PC-9 (cell line): ENCODE results near the gene PDZRN4. TPM values are rescaled to one million over a fixed set of nuclear protein-coding genes. Genes with fewer than 3 reads are reported as not detected.
A peak's percentile ranks its signal among the peaks of the same experiment; 100 is the strongest.

Experiments
- Bru-seq: library from RNA; stranded (reverse); fragments of 400-500 nt; gene quantifications from one replicate; lab custom pipeline; 2021; lab: Mats Ljungman, UMichigan
- BruChase-seq, 2 experiments: library from RNA; stranded (reverse); fragments of 400-500 nt; gene quantifications; one replicate each; lab custom pipeline; 2021; lab: Mats Ljungman, UMichigan
- BruUV-seq: library from RNA; stranded (reverse); fragments of 400-500 nt; replicated peaks from 2 replicates; lab custom pipeline; 2021; lab: Mats Ljungman, UMichigan
- CTCF ChIA-PET: fragments of 300-600 bp; sonication (Branson Sonifier 250); formaldehyde crosslinking; loops from one replicate; lab custom pipeline; 2022; ENCODE audit warnings: antibody characterized with exemption; lab: Charles Lee
- POLR2A ChIA-PET: fragments of 300-600 bp; sonication (Branson Sonifier 250); formaldehyde crosslinking; loops from one replicate; lab custom pipeline; 2022; ENCODE audit warnings: antibody characterized with exemption; ENCODE audit not compliant: unreplicated experiment; lab: Charles Lee
- DNase-seq, 2 experiments: peaks; one replicate each; pipeline versions ENCODE4 v3.0.0 to v3.0.0-alpha.2; 2015 to 2022; ENCODE audit warnings: mixed read lengths in 1 of 2
- H2AFZ ChIP-seq: fragments of 200-600 bp; sonication (generic); 2 replicates; pipeline ENCODE4 v1.8.1; 2017; ENCODE audit warnings: antibody characterized with exemption
- H3F3A ChIP-seq: fragments of 200-600 bp; sonication (generic); 2 replicates; pipeline ENCODE4 v1.8.1; 2017; ENCODE audit warnings: antibody characterized with exemption, mild to moderate bottlenecking, low read depth; ENCODE audit not compliant: insufficient read depth
- H3K27ac ChIP-seq: fragments of 200-600 bp; sonication (generic); 2 replicates; pipeline ENCODE4 v1.6.1; 2016; ENCODE audit warnings: mixed run types
- H3K27me3 ChIP-seq: fragments of 200-600 bp; sonication (generic); 2 replicates; pipeline ENCODE4 v1.6.1; 2016; ENCODE audit warnings: low read depth, mixed run types; ENCODE audit not compliant: insufficient read depth
- H3K36me3 ChIP-seq: fragments of 200-600 bp; sonication (generic); 2 replicates; pipeline ENCODE4 v1.6.1; 2016; ENCODE audit warnings: low read depth, mixed run types
- H3K4me1 ChIP-seq: fragments of 200-600 bp; sonication (generic); replicated peaks from 2 replicates; pipeline ENCODE4 v1.6.1; 2016; ENCODE audit warnings: mixed run types; ENCODE audit not compliant: insufficient read depth
- H3K4me2 ChIP-seq: fragments of 200-600 bp; sonication (generic); 2 replicates; pipeline ENCODE4 v1.6.1; 2017; ENCODE audit warnings: mixed run types
- H3K4me3 ChIP-seq: fragments of 200-600 bp; sonication (generic); 2 replicates; pipeline ENCODE4 v1.6.1; 2016; ENCODE audit warnings: mixed run types
- H3K79me2 ChIP-seq: fragments of 200-600 bp; sonication (generic); 2 replicates; pipeline ENCODE4 v1.6.1; 2017; ENCODE audit warnings: low read depth, mixed run types
- H3K9me2 ChIP-seq: fragments of 200-600 bp; sonication (generic); 2 replicates; pipeline ENCODE4 v1.8.1; 2017; ENCODE audit warnings: mild to moderate bottlenecking; ENCODE audit not compliant: insufficient read depth
- H3K9me3 ChIP-seq: fragments of 200-600 bp; sonication (generic); 2 replicates; pipeline ENCODE4 v1.8.1; 2016; ENCODE audit warnings: low read depth; ENCODE audit not compliant: insufficient read depth
- H4K20me1 ChIP-seq: fragments of 200-600 bp; sonication (generic); 2 replicates; pipeline ENCODE4 v1.8.1; 2017; ENCODE audit not compliant: insufficient read depth
- EZH2 ChIP-seq: fragments of 200-600 bp; sonication (generic); IDR thresholded peaks from 2 replicates; pipeline ENCODE4 v1.8.0; 2017; ENCODE audit warnings: antibody characterized with exemption, low read depth
- intact Hi-C: fragments of 100-400 bp; cut with micrococcal nuclease; formaldehyde crosslinking; loops from one replicate; pipeline ENCODE4 v1.10.0; 2022; ENCODE audit not compliant: unreplicated experiment
- long read RNA-seq: library from polyadenylated mRNA; stranded (forward); transcript quantifications from one replicate; pipeline ENCODE4 v2.0.0, GENCODE V29; 2022
- total RNA-seq: library from RNA; stranded (reverse); gene quantifications from 2 replicates; pipeline ENCODE4 v1.2.3, GENCODE V29; 2021
- TF ChIP-seq, protein P1 (sequence below): fragments of 200-600 bp; sonication (generic); conservative IDR thresholded peaks from 2 replicates; pipeline ENCODE4 v1.6.1; 2017; ENCODE audit warnings: mixed run types, antibody characterized with exemption, mild to moderate bottlenecking, moderate library complexity

PDZRN4 gene
- total RNA-seq: not detected in 2 replicates
- Bru-seq, nascent RNA: percentile 1 among the genes with signal in this experiment
- BruChase-seq, experiment 1, labeled RNA remaining after a 2-hour chase: percentile 3 among the genes with signal in this experiment
- not detected for BruChase-seq, experiment 2, labeled RNA remaining after a 6-hour chase
- long read RNA-seq: 0 reads

DNA sequence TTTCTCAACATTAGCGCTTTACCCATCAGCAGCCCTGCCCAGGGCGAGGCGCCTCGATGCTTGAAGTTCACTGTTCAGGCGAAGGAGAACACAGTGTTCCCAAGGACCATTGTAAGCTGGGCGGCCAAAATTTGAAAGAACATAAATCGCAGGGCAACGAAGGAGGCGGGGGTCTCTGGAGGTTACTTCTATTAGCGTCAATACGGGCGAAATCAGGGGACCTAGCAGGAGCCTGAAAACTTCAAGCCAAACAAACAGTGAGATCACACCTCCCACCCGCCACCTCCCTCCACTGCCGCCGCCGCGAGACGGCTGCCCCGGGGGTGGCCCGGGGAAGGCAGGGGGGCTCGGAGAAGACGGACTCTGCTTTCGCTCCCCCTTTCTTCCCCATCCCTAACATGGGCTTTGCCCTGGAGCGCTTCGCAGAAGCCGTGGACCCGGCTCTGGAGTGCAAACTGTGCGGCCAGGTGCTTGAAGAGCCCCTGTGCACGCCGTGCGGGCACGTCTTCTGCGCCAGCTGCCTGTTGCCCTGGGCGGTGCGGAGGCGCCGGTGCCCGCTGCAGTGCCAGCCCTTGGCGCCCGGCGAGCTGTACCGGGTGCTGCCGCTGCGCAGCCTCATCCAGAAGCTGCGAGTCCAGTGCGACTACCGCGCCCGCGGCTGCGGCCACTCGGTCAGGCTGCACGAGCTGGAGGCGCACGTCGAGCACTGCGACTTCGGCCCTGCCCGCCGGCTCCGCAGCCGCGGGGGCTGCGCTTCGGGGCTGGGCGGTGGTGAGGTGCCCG is at the start of gene PDZRN4:
Gene PDZRN4, plus strand, starts transcription at position 263 of the 783 bp plus-strand sequence.
- Histone ChIP-seq H2AFZ (no peak within 1 kb of the TSS), H3K79me2 (no peaks in the 10 kb centered on the region), H3K27ac (no peak within 1 kb of the TSS), H3K4me1 (no peaks in the 10 kb centered on the region), H3K4me2 (no peak within 1 kb of the TSS), H3K4me3 (no peak within 1 kb of the TSS), H3F3A (no peaks in the 10 kb centered on the region), H4K20me1 (no peaks in the 10 kb centered on the region), H3K9me2 (no peaks in the 10 kb centered on the region), H3K36me3 (no peaks in the 10 kb centered on the region), H3K27me3 (no peaks in the 10 kb centered on the region), H3K9me3 (no peaks in the 10 kb centered on the region; the same call in 1 of the 2 replicates)
- intact Hi-C loops: no loop called here
- BruUV-seq: no TSS peak
- CTCF ChIA-PET: no interaction called here
- no peak for DNase-seq
- TF ChIP-seq, protein P1, sequence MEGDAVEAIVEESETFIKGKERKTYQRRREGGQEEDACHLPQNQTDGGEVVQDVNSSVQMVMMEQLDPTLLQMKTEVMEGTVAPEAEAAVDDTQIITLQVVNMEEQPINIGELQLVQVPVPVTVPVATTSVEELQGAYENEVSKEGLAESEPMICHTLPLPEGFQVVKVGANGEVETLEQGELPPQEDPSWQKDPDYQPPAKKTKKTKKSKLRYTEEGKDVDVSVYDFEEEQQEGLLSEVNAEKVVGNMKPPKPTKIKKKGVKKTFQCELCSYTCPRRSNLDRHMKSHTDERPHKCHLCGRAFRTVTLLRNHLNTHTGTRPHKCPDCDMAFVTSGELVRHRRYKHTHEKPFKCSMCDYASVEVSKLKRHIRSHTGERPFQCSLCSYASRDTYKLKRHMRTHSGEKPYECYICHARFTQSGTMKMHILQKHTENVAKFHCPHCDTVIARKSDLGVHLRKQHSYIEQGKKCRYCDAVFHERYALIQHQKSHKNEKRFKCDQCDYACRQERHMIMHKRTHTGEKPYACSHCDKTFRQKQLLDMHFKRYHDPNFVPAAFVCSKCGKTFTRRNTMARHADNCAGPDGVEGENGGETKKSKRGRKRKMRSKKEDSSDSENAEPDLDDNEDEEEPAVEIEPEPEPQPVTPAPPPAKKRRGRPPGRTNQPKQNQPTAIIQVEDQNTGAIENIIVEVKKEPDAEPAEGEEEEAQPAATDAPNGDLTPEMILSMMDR: no peak
- no peak for TF ChIP-seq EZH2
- POLR2A ChIA-PET: no interaction called here

DNA sequence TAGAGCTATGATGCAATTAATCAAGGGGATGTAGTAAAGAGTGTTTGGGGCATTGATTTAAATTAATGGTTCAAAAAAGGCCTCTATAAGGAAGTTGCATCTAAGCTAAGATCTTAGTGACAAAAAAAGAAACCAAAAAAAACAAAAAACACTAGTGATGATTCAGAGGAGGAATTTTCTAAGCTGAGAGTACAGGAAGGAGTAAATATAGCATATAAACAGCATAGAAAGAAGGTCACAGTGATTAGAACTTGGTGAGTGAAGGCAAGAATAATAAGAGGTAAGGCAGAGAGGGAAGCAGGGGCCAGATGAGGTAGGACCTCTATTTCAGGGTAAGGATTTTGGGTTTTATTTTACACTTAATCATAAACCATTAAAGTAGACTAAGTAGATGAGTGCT is 48.0 kb upstream of the PDZRN4 start:
- no peak for TF ChIP-seq EZH2
- TF ChIP-seq, protein P1: no peak
- Histone ChIP-seq H3K27ac (no peak overlapping the region), H3K9me2 (no peaks in the 10 kb centered on the region), H3K9me3 (no peaks in the 10 kb centered on the region), H2AFZ (no peak overlapping the region), H3K4me3 (no peak overlapping the region), H3K4me2 (no peak overlapping the region), H3F3A (no peaks in the 10 kb centered on the region), H3K36me3 (no peaks in the 10 kb centered on the region), H3K4me1 (no peaks in the 10 kb centered on the region), H3K79me2 (no peaks in the 10 kb centered on the region), H4K20me1 (no peaks in the 10 kb centered on the region), H3K27me3 (no peaks in the 10 kb centered on the region)
- intact Hi-C loops: no loop called here
- no TSS peak for BruUV-seq
- no peak for DNase-seq
- ChIA-PET POLR2A (no interaction called here), CTCF (no interaction called here)

DNA sequence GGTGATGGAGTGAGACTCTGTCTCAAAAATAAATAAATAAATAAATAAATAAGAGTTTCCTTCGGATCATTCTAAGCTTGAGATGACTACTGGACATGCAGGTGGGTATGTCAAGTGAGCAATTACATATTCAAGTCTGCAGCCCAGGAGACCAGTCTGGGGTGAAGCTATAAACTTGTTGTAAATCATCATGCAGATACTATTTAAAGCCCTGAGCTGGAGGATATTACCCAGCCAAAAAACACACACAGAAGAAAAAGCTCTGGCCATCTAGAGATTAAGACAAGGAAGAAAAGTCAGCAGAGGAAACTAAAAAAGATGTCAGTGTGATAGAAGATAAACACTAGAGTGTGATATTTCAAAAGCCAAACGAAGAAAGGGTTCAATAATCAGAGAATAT is 47.0 kb upstream of the PDZRN4 start:
- BruUV-seq: no TSS peak
- H3K36me3 ChIP-seq: no peaks in the 10 kb centered on the region
- no peak for TF ChIP-seq EZH2
- TF ChIP-seq, protein P1: no peak

More for the DNA sequence above, 47.0 kb upstream of the PDZRN4 start:
- no peaks in the 10 kb centered on the region for H4K20me1 ChIP-seq
- no peaks in the 10 kb centered on the region for H3F3A ChIP-seq
- no peak overlapping the region for H3K4me3 ChIP-seq
- CTCF ChIA-PET: no interaction called here
- no peaks in the 10 kb centered on the region for H3K9me3 ChIP-seq
- H3K27me3 ChIP-seq: no peaks in the 10 kb centered on the region
- H3K4me2 ChIP-seq: no peak overlapping the region
- no peaks in the 10 kb centered on the region for H3K4me1 ChIP-seq
- no peak for DNase-seq
- no peaks in the 10 kb centered on the region for H3K79me2 ChIP-seq
- H3K9me2 ChIP-seq: no peaks in the 10 kb centered on the region
- no peak overlapping the region for H2AFZ ChIP-seq
- POLR2A ChIA-PET: no interaction called here
- intact Hi-C loops: no loop called here
- H3K27ac ChIP-seq: no peak overlapping the region
